Esophagus mucosa (tissue), 1 donor: ENCODE data around the gene MMP17. TPM values are rescaled to one million over a fixed set of nuclear protein-coding genes. Genes with fewer than 3 reads are reported as not detected.
"Not testable (repeated sequence)": the region's sequence is repeated elsewhere in the genome, so short reads cannot be mapped to it uniquely, and the experiment has no call there.

Source experiments
- ATAC-seq: fragments of 200-7000 bp; cut with Tn5 transposase; one replicate; pipeline ENCODE4 v1.9.1; 2020
- total RNA-seq: library from RNA; stranded (reverse); gene quantifications from one replicate; pipeline ENCODE4 v1.2.4, GENCODE V29; 2023
- donor health status: DM: yes; HTN: yes; CAD: no.

The MMP17 gene
- total RNA-seq, 1 donor from 2014 or later, result 2.2 TPM

DNA sequence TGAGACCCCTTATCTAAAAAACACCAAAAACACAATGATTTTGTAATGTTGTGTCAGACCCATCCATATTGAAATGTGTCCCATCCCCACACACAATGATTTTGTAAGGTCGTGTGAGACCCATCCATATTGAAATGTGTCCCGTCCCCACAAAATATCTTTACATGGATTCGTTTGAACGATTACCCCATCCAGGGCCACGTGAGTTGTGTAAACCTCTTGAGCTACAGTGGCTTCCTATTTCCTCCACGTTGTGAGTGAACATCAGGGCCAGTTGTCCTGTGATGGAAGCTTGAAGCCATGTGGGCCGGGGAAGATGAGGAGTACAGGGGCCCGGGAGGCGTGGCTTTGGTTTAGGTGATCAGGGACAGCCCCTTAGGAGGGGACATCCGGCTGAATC lies 39.3 kb downstream of the MMP17 start:
- ATAC-seq, result no peak

DNA sequence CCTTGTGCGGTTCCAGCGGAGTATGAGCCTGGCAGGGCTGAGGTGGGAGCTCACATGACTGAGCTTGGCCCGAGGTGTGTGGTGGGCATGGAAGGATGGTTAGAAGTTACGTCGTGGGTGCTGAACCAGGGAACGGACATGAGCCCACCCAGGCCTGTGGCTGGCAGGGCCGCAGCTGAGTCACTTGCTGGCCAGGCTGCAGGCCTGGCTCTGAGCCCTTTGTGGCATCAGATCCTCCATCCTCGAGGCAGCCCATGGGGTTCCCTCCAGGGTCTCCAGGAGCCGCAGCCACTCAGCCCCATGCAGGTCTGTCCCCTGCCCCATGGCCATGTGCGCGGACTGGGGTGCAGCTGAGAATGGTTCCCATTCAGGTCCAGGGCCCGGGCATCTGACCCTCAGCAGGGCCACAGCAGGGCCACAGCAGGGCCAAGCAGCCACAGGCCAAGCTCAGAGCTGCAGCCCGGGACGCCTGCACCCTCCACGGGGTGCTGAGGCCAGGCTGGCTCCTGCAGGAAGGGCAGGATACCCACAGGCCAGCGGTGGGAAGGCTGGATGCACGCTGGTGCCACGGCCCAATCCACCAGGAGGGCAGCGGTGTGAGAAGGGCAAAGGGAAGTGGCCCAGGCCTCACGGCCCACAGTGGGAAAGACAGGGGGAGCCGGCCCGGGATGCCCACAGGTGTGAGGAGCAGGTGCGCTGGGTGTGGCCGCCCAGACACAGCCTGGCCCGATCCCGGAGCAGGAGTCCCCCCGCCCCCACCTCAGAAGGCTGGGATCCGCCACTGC lies 39.9 kb downstream of the MMP17 start:
- no peak for ATAC-seq

DNA sequence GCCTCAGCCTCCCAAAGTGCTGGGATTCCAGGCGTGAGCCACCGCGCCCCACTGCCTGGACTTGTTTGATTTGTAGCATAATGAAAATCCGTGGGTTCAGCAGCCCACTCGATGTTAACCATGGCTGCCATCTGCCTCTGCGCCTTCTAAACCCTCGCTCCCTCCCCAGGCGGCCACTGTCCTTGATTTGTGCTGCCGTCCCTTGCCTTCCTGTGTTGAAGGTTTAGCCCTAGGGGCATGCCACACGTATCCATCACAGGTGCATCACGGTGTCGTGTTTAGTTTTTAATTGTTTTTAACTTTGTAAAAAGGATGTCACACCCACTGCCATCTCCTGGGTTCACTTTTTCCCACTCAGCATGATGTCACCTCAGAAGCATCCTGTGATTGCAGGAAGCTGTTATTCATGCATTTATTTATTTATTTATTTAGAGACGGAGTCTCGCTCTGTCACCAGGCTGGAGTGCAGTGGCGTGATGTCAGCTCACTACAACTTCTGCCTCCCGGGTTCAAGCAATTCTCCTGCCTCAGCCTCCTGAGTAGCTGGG lies 41.8 kb downstream of the MMP17 start:
- peak; percentile 47 for ATAC-seq

DNA sequence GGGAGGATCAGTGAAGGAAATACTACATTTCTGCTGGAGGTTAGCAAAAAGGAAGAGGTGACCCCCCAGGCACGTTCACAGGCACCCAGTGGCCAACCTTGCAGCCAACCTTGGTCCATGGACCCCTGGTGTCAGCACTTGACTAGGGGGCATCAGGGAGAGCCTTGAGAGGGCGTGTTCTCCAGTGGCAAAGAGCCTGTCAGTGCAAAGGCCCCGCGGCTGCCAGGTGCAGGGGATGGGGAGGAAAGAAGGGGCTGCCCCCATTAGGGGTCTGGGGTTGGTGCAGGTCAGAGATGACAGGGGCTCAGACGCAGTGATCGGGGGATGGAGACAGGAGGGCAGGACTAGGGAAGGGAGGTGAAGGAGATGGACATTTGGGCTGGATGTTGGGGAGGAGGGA lies 43.5 kb downstream of the MMP17 start:
- no peak for ATAC-seq

DNA sequence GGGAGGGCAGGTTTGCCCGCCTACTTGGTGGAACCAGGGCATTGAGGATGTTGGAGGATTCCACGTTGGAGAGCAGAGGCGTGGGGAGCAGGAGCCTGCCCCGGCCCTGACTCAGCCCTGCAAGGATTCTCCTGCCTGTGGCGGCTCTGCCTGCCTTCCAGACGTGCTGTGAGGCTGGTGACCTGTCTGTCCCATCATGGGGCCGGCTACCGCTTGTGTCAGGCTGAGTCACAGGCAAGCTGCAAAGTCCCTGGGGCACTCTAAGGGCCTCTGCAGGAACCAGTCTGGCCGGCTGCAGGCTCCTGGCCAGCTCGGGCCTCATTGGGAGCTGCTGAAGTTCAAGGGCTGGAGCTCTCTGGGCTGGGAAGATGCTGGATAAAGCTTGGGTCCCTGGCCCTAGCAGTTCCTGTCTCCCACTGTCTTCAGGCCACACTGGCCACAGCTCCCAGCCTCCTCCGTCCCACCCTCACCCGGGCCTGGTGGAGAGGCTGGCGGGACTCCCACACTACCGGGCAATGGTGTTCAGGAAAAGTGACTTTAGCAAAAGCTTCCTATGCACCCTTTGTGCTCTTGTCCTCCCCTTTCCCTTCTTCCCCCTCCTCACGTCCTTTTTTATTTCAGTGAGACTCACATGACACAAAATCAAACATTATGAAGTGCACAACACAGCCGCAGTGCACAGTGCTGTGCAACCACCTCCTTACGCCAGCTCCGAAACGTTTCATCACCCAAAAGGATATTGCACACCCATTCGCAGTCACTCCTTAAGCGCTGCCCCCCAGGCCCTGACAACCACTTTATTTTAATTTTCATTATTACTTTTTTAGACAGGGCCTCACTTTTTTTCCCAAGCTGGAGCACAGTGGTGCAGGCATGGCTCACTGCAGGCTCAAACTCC lies 44.2 kb downstream of the MMP17 start:
- ATAC-seq, result peak; percentile 99

DNA sequence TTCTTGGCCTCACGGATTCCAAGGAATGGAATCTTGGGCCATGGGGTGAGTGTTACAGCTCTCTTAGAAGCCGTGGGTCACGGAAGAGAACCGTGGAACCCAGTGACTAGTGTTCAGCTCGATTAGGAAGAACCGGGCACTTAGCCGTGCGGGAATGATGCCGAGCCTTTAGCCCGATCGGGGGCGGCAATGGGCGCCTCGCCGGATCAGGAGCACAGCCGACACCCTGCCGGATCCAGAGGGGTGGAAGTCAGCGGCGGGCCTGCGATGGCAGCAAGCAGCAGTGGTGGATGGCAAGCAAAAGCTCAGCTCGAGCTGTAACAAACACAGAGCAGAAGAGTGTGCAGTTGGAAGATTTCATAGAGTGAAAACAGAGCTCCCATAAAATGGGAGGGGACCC lies 45.1 kb downstream of the MMP17 start:
- ATAC-seq, result no peak

DNA sequence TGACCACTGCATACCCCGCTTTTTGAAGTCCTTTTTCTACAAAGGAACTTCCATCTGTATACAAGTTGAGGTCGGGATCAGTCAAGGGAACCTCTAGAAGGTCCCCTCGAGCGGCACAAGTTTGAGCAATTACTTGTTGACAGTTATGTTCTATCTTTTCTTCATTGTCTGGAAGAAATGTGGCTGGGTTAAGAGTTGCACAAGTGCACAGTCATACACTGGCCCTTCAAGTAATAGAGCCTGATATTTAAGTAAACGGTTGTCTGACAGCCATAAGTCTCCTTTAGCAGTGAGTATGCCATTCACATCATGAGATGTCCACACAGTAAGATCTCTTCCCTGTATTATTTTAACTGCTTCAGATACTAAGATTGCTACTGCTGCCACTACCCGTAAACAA lies 46.8 kb downstream of the MMP17 start:
- ATAC-seq, result not testable (repeated sequence)

DNA sequence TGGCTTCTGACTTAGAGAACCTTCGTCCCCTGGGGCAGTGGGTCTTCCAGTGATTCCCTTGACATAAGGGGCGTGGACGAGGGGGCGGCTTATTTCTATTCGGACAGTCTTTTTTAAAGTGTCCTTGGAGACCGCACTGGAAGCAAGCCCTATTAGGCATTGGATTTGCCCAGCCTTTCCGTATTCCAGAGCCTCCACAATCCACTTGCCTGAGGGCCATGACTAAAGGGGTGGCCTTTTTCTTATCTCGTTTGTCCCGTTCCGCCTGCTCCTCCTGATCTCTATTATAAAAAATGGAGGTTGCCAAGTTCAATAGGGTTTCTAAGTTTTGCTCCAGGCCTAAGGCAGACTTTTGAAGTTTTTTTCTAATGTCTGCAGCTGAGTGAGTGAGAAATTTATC lies 49.0 kb downstream of the MMP17 start:
- ATAC-seq, result not testable (repeated sequence)

DNA sequence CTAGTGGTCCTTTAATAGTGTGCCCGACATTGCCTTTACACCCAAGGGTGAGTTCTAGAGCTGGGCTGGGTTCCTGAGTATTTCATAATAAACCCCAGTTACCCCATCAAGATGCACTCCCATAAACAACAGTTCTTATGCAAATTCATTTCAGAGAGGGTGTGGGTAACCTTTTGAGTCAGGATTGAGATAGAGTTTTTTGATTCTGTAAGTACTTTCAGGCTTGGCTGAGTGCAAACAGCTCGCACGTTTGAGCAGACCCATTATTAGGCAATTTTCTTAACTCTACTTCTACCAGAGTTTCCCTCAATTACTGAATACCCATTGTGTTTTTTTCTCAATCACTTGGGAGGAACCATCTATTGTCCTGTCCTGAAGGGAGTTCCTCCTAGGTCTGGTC lies 50.2 kb downstream of the MMP17 start:
- not testable (repeated sequence) for ATAC-seq

DNA sequence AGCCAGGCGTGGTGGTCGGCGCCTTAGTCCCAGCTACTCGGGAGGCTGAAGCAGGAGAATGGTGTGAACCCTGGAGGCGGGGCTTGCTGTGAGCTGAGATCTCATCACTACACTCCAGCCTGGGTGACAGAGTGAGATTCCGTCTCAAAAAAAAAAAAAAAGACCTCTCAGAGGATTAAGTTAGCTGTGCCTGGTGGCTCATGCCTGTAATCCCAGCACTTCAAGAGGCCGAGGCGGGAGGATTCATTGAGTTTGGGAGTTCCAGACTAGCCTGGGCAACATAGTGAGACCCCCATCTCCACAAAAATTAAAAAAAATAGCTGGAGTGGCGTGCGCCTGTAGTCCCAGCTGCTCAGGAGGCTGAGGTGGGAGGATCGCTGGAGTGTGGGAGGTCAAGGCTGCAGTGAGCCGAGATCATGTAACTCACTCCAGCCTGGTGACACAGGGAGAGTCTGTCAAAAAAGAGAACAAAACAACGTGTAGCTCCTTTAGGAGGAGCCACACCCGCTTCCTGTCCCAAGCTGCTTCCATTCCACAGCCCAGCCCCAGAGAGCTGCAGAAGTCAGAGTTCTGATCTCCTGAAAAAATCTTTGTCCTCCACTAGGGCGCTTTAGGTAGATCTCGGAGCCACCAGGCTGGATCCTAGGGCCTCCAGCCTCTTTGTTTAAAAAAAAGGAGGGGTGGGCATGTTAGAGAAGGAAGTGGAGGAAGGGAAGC lies 54.8 kb downstream of the MMP17 start:
- peak; percentile 85 for ATAC-seq

DNA sequence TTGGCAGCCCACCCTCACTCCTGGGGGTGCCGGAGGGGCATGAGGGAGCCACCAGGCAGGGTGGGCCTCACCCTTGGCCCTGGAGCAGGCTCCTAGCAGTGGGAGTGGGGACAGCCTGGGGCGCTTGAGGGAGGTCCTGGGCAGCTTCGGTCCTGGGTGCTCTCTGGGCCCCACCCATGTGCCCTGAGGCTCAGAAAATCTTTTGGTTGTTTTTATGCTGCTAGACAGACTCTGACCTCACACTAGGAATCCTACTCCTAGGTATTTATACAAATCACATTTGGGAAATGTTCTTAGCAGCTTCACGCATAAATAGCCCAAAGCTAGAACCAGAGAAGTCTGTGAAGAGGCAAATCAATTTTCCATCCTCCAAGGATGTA lies 55.3 kb downstream of the MMP17 start:
- ATAC-seq, result peak; percentile 54

DNA sequence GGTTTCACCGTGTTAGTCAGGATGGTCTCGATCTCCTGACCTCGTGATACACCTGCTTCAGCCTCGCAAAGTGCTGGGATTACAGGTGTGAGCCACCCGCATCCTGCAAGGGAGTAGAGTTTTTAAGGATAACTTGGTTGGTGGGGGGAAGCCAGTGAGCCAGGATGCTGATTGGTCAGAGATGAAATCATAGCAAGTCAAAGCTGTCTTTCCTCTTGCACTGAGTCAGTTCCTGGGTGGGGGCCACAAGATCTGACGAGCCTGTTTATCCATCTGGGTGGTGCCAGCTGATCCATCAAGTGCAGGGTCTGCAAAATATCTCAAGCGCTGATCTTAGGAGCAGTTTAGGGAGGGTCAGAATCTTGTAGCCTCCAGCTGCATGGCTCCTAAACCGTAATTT lies 56.9 kb downstream of the MMP17 start:
- ATAC-seq, result not testable (repeated sequence)

DNA sequence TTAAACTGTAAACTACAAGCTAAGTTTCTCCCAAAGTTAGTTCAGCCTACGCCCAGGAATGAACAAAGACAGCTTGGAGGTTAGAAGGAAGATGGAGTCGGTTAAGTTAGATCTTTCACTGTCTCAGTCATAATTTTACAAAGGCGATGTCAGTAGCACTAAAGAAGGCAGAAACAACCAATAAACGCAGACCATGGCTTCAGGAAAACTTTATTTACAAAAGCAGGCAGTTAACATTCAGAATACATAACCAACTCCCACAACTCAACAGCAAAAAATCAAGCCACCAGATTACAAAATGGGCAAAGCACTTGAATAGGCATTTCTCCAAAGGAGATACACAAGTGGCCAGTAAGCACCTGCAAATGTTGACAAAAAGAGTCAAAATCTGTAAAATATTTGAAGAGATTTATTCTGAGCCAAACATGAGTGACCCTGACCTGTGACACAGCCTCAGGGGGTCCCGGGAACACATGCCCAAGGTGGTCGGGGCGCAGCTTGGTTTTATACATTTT lies 57.4 kb downstream of the MMP17 start:
- no peak for ATAC-seq

DNA sequence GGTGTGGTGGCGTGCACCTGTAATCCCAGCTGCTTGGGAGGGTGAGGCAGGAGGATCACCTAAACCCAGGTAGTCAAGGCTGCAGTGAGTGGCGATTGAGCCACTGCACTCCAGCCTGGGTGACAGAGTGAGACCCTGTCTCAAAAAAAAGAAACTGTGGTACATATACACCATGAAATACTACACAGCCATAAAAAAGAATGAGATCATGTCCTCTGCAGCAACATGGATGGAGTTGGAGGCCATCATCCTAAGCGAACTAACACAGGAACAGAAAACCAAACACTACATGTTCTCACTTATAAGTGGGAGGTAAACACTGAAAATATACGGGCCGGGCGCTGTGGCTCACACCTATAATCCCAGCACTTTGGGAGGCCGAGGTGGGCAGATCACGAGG lies 63.5 kb downstream of the MMP17 start:
- not testable (repeated sequence) for ATAC-seq

DNA sequence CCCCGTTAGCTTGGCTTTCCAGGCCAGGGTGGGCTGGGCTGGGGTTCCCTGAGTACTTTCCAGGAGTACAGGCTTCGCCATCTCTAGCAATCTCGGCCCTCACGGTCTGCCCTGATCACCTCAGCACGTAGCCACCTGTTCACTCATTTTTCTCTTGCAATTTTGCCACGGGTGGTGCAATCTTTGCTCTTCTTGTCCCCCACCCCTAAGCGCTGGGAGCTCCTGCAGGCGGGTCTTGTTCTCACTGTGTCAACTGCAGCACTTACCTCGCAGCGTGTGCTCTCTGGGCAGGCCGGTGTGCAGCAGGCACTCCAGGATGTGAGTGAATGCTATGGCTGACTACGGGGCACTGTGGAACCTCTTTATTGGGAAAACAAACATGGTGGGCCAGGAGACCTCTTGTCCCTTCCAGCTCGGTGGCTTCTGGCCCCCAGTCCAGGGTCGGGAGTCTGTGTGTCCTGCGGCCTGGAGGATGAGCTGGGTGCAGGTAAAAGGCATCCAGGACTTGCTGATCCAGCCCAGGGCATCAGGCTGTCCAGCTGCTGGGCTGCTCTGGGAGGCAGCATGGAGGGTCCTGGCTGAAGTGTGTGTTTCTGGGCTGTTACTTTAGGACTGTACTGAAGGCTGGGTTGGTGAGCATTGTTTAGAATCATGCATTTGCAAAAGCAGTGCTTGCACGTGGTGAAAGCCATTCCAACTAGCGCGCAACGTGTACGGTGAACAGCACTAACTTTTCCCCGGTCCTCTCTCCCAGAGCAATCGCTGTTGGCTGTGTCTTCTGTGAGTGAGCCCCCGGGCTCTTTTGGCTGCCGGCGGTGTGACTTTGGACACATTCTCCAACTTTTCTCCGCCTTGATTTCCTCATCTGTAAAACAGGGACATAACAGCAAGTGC lies 64.8 kb downstream of the MMP17 start:
- ATAC-seq, result no peak

DNA sequence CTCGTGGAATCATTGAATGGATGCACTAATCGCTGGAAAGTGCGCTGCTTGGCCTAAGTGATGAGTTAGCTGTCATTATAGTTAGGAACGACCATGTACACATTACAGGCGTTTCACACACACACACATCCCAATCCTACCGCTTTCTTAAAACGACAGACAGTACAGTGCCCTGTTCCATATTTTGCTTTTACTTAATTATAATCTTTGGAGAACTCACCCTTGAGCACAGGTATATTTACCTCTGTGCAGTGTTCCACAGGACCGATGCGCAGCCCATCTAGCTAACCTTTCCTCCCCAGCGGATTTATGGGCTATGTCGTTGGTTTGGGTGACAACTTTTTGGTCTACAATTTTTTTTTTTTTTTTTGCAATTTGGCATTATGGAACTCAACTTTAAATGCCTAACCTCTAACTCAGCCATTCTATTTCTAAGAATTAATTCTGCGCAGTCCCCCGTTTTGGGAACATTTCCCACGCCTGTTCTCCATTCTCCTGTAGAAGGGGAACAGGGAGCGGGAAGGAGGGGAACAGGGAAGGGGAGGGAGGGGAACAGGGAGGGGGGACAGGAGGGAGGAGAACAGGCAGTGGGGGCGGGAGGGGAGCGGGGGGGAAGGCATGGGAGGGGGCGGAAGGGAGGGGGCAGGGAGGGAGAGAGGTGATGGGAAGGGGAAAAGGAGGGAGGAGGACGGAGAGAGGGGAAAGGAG lies 65.6 kb downstream of the MMP17 start:
- ATAC-seq, result no peak

DNA sequence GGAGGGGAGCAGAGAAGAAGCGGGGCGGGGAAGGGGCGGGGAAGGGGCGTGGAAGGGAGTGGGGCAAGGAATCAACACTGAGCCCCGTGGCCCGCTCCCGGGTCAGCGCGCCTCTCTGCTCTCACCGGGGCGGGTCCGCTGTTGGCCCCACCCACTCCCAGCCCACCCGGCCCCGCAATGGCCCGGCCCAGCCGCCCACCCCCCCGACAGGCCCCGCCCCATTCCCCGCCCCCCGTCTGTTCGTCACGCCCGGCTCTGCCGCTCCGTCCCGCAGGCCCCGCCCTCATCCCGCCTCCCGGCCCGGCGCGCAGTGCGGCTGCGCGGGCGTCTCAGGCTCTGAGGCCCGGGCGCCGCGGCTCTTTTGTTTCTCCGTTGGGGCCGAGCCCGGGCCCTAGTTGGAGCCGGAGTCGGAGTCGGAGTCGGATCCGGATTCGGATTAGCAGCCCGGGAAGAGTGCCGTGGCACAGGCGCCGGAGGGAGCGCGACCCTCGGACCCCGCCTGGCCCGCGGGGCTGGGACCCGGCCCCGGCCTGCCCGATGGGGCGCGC lies 66.2 kb downstream of the MMP17 start, which contains the start of gene ULK1:
Gene ULK1 (plus strand): TSS at position 310 of the 548 bp plus-strand sequence. CDS start 380 bp downstream, outside the sequence.
- ATAC-seq, result peak; percentile 84

DNA sequence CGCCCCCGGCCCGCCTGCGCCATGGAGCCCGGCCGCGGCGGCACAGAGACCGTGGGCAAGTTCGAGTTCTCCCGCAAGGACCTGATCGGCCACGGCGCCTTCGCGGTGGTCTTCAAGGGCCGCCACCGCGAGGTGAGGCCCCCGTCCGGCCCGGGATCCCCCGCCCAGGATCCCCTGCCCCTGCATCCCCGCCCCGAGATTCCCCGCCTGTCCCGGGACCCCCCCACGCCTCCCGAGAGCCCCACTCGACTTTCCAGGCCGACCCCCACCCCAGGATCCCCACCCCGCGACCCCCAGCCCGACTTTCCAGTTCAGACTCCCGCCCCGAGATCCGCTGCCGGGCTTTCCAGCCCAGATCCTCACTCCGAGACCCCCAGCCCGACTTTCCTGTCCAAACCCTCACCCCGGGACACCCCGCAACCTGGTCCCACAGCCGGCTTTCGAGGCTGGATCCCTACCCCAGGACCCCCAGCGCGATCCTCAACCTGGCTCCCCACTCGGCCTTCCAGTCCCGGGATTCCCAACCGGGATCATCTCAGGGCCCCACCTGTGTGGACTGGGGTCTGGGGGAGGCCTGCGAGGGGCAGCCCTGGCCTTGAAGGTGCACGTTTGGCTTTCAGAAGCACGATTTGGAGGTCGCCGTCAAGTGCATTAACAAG lies 66.9 kb downstream of the MMP17 start:
- ATAC-seq, result no peak

DNA sequence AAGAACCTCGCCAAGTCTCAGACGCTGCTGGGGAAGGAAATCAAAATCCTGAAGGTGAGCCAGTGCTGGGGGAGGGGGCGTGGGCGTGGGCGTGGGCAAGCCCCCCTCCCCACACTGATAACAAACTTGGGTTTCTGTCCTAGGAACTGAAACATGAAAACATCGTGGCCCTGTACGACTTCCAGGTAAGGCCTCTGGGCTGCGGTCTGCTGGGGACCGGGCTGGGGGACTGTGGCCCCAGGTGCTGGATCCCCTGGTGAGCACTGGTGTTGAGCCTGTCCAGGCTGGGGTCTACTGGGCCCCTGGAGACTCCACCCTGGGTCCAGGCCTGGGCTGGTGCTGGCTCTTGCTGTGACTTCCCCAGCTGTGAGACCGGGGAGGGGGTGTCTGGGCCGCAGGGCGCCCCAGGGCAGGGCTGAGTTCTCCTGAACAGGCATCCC lies 67.5 kb downstream of the MMP17 start:
- ATAC-seq, result no peak
